Esophagus squamous epithelium (tissue), 5 donors: ENCODE results near the gene PLK5. TPM values are rescaled to one million over a fixed set of nuclear protein-coding genes. Genes with fewer than 3 reads are reported as not detected.
A peak's percentile ranks its signal among the peaks of the same experiment; 100 is the strongest.

ENCODE experiments used
- DNase-seq: peaks from one replicate; lab custom pipeline; 2025; lab: John Stamatoyannopoulos, UW
- H3K27ac ChIP-seq, 4 donors: fragments of 200-600 bp; sonication (generic); one replicate each; pipeline ENCODE4 v1.5.1; 2016 to 2019; ENCODE audit warnings: mild to moderate bottlenecking in 1 of 4
- H3K27me3 ChIP-seq, 4 donors: fragments of 200-600 bp; sonication (generic); 1 replicate in 3 of 4; 2 replicates in 1 of 4; pipeline versions ENCODE4 v1.5.1 to v1.6.0; 2017 to 2021; ENCODE audit warnings: antibody characterized with exemption in 1 of 4
- H3K36me3 ChIP-seq, 3 donors: fragments of 200-600 bp; sonication (generic); one replicate each; pipeline ENCODE4 v1.5.1; 2016 to 2019
- H3K4me1 ChIP-seq, 3 donors: fragments of 200-600 bp; sonication (generic); one replicate each; pipeline ENCODE4 v1.5.1; 2017 to 2019
- H3K4me3 ChIP-seq, 4 donors: fragments of 200-600 bp; sonication (generic); 1 replicate in 3 of 4; 2 replicates in 1 of 4; pipeline ENCODE4 v1.5.1; 2016 to 2019; ENCODE audit warnings: mild to moderate bottlenecking in 2 of 4, moderate library complexity in 1 of 4
- H3K9me3 ChIP-seq, 3 donors: fragments of 200-600 bp; sonication (generic); one replicate each; pipeline ENCODE4 v1.5.1; 2016 to 2019
- POLR2A ChIP-seq, 4 donors: fragments of 450-650 bp; IDR thresholded peaks; one replicate each; pipeline ENCODE4 v1.6.1; 2017; ENCODE audit warnings: antibody characterized with exemption in 4 of 4, mild to moderate bottlenecking in 4 of 4, moderate library complexity in 3 of 4
- WGBS, 2 donors: methylation state at CpG; one replicate each; pipeline ENCODE4 v1.1.5; 2018; 5-methylcytosine and 5-hydroxymethylcytosine counted together
- intact Hi-C: fragments of 100-400 bp; cut with DNase I; formaldehyde crosslinking; loops from one replicate; pipeline ENCODE4 v1.15.0; 2022
- total RNA-seq, 4 donors: library from RNA; depleted of rRNA; stranded (reverse); fragments of >200 nt; gene quantifications; one replicate each; pipeline ENCODE4 v1.1.0, GENCODE V29; 2016
- TF ChIP-seq, protein P1 (sequence below), 6 experiments: fragments of 450-650 bp in 4 of 6; fragments of 200-600 bp in 2 of 6; sonication (generic) in 2 of 6; IDR thresholded peaks; one replicate each; pipeline ENCODE4 v1.5.1; 2016 to 2019; ENCODE audit warnings: antibody characterized with exemption in 6 of 6, mild to moderate bottlenecking in 4 of 6, moderate library complexity in 4 of 6
- donor health status: DM: yes; HTN: yes; CAD: no.

PLK5 gene
- total RNA-seq, 4 donors from 2014 or later: 0.19 to 0.66 TPM; not detected in 2

DNA sequence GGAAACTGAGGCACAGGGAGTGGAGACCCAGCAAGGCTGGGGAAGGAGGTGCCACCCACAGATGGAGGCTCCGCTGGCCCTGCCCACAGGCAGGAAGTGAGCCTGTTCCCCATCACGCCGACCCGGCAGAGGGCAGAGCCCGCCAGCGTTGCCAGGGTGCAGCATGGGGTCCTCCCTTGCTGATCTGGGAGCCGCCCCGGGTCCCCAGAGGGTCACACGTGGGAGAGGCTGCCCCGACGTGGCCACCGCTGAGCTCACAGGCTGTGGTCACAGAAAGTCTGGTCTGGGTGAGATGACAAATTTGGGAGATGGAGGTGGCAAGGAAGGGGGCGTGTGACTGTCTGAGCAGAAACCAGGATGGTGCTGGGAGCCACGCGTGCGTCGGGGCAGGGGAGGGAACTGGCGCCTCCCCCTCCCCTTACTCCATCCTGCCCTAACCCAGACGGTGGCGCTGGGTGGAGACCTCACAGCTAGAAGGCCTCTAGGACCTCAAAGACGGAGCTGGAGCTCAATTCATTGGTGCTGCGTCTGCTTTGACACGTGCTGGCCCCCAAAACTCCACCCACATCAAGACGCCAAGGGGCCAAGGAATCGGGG lies 36.5 kb downstream of the PLK5 start:
- no peak for DNase-seq

DNA sequence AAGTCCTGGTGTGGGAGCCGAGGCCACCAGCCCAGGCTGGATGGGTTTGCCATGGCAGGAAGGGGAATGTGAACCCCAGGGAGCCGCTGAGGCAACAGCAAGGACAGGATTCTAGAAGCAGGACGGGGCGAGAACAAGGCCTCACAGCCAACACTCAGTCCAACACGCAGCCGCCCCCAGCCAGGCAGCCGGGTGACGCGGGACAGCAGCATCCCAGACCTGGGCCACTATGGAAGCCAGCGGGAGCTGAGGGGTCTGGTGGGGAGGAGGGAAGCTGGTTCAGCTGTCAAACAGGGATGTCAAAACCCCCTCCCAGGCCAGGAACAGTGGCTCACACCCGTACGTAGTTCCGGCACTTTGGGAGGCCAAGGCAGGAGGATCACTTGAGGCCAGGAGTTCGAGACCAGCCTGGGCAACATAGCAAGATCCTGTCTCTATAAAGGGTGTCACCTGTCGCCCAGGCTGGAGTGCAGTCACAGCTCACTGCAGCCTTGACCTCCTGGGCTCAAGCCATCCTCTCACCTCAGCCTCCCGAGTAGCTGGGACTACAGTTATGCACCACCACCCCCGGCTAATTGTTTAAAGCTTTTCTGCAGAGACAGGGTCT lies 37.5 kb downstream of the PLK5 start:
- Histone ChIP-seq H3K27me3 (no peaks in the 10 kb centered on the region), H3K4me3 (no peak overlapping the region), H3K9me3 (no peaks in the 10 kb centered on the region), H3K4me1 (peaks cover 7 to 11% (median 9%) of the 10 kb centered on the region in 3 donors), H3K27ac (no peak overlapping the region), H3K36me3 (peaks cover 0 to 6% (median 0%) of the 10 kb centered on the region in 3 donors)
- no peak for TF ChIP-seq POLR2A (IDR thresholded peaks at IDR 0.05)
- TF ChIP-seq, protein P1, sequence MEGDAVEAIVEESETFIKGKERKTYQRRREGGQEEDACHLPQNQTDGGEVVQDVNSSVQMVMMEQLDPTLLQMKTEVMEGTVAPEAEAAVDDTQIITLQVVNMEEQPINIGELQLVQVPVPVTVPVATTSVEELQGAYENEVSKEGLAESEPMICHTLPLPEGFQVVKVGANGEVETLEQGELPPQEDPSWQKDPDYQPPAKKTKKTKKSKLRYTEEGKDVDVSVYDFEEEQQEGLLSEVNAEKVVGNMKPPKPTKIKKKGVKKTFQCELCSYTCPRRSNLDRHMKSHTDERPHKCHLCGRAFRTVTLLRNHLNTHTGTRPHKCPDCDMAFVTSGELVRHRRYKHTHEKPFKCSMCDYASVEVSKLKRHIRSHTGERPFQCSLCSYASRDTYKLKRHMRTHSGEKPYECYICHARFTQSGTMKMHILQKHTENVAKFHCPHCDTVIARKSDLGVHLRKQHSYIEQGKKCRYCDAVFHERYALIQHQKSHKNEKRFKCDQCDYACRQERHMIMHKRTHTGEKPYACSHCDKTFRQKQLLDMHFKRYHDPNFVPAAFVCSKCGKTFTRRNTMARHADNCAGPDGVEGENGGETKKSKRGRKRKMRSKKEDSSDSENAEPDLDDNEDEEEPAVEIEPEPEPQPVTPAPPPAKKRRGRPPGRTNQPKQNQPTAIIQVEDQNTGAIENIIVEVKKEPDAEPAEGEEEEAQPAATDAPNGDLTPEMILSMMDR (IDR thresholded peaks at IDR 0.05): no peak
- no peak for DNase-seq
- 90 to 95% methylated on average over 4 to 14 of the region's 17 CpGs for WGBS, 2 donors
- intact Hi-C loops: no loop called here

More for the DNA sequence above, 36.5 kb downstream of the PLK5 start:
- H3K4me1 ChIP-seq: peaks cover 0 to 2% (median 0%) of the 10 kb centered on the region in 3 donors
- no peak overlapping the region for H3K4me3 ChIP-seq
- H3K27me3 ChIP-seq: no peaks in the 10 kb centered on the region
- H3K27ac ChIP-seq: no peak overlapping the region
- TF ChIP-seq, protein P1 (IDR thresholded peaks at IDR 0.05): no peak
- no peak for TF ChIP-seq POLR2A (IDR thresholded peaks at IDR 0.05)
- H3K9me3 ChIP-seq: no peaks in the 10 kb centered on the region
- 90% methylated on average over 2 of the region's 25 CpGs; no CpG with 5 or more reads in 1 of the 2 donors for WGBS, 2 donors
- intact Hi-C loops: no loop called here
- peaks cover 0 to 16% (median 0%) of the 10 kb centered on the region in 3 donors for H3K36me3 ChIP-seq

GRCh38 chr19:1563251-1563650 lies 39.4 kb downstream of the PLK5 start:
- DNase-seq: no peak
- H3K4me1 ChIP-seq: peaks cover 10 to 23% (median 21%) of the 10 kb centered on the region in 3 donors
- no peaks in the 10 kb centered on the region for H3K27me3 ChIP-seq
- TF ChIP-seq, protein P1 (IDR thresholded peaks at IDR 0.05): no peak
- TF ChIP-seq POLR2A (IDR thresholded peaks at IDR 0.05): no peak
- no peak overlapping the region for H3K27ac ChIP-seq
- 86 to 93% methylated on average over 2 to 3 of the region's 6 CpGs for WGBS, 2 donors
- H3K4me3 ChIP-seq: no peak overlapping the region
- no peaks in the 10 kb centered on the region for H3K9me3 ChIP-seq
- H3K36me3 ChIP-seq: no peaks in the 10 kb centered on the region
- intact Hi-C loops: no loop called here

GRCh38 chr19:1566392-1567115 lies 42.7 kb downstream of the PLK5 start:
- Histone ChIP-seq H3K4me1 (peaks cover 17 to 38% (median 25%) of the 10 kb centered on the region in 3 donors), H3K36me3 (no peaks in the 10 kb centered on the region), H3K27me3 (peaks cover 0 to 13% (median 0%) of the 10 kb centered on the region in 4 donors), H3K4me3 (peak overlapping the region; percentile 57 to 89 (median 79)), H3K27ac (peak overlapping the region; percentile 74 to 92 (median 86)), H3K9me3 (no peaks in the 10 kb centered on the region)
- intact Hi-C loops: no loop called here
- DNase-seq: no peak
- WGBS, 2 donors: 0 to 31% methylated on average over 1 to 5 of the region's 42 CpGs
- TF ChIP-seq POLR2A (IDR thresholded peaks at IDR 0.05): peak in 3 of 4 donors; percentile 31 to 57 (median 53)
- TF ChIP-seq, protein P1 (IDR thresholded peaks at IDR 0.05): no peak
